K562 (cell line): ENCODE results near the gene PLEKHS1. TPM values are rescaled to one million over a fixed set of nuclear protein-coding genes. Genes with fewer than 3 reads are reported as not detected.

Experiments
- polyA plus RNA-seq, 8 experiments: library from polyadenylated mRNA; depleted of rRNA in 4 of 8; stranded (reverse) in 5 of 8; unstranded in 3 of 8; fragments of >200 nt; fragmentation: Nextera tagmentation in 2 of 8; fragmentation: Illumina TruSeq in 1 of 8; extraction: Ambion mirVana in 2 of 8; extraction: Trizol in 1 of 8; gene quantifications; 2 replicates each; pipeline versions ENCODE4 v1.2.1 to v1.2.3, GENCODE V29; 2011 to 2014; ENCODE audit warnings: inconsistent platforms in 1 of 8, missing spikeins in 1 of 8
- total RNA-seq, 7 experiments: library from RNA; depleted of rRNA in 6 of 7; stranded (reverse); fragments of >200 nt in 6 of 7; fragmentation: Illumina TruSeq in 2 of 7; extraction: Trizol in 2 of 7; gene quantifications; 2 replicates each; pipeline versions ENCODE4 v1.2.1 to v1.2.3, GENCODE V29; 2011 to 2021; ENCODE audit warnings: low replicate concordance in 1 of 7
- TF ChIP-seq, protein P1 (sequence below): fragments of 450-650 bp; IDR thresholded peaks from 2 replicates; pipeline ENCODE4 v1.6.1; 2016; ENCODE audit warnings: mild to moderate bottlenecking, moderate library complexity

Gene PLEKHS1
- total and polyA plus RNA-seq, 9 of the 15 experiments (the other 6 are each of a cell fraction or from before 2014, with no cell fraction given), result not detected

DNA sequence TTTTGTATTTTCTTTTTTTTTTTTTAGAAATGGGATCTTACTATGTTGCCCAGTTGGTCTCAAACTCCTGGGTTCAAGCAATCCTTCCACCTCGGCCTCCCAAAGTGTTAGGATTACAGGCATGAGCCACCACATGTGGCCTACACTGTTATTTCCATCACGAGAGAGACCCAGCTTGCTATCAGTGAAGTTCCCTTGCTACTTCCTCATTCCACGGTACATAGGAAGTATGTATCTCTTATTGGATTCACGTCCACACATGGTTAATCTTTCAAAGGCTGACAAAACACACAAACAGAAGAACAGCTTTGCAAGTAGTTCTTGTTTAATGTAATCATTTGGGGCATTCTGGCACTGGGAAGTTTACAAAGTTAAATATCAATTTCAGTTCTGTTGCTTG is 51.5 kb downstream of the PLEKHS1 start (continued):
- TF ChIP-seq, protein P1, sequence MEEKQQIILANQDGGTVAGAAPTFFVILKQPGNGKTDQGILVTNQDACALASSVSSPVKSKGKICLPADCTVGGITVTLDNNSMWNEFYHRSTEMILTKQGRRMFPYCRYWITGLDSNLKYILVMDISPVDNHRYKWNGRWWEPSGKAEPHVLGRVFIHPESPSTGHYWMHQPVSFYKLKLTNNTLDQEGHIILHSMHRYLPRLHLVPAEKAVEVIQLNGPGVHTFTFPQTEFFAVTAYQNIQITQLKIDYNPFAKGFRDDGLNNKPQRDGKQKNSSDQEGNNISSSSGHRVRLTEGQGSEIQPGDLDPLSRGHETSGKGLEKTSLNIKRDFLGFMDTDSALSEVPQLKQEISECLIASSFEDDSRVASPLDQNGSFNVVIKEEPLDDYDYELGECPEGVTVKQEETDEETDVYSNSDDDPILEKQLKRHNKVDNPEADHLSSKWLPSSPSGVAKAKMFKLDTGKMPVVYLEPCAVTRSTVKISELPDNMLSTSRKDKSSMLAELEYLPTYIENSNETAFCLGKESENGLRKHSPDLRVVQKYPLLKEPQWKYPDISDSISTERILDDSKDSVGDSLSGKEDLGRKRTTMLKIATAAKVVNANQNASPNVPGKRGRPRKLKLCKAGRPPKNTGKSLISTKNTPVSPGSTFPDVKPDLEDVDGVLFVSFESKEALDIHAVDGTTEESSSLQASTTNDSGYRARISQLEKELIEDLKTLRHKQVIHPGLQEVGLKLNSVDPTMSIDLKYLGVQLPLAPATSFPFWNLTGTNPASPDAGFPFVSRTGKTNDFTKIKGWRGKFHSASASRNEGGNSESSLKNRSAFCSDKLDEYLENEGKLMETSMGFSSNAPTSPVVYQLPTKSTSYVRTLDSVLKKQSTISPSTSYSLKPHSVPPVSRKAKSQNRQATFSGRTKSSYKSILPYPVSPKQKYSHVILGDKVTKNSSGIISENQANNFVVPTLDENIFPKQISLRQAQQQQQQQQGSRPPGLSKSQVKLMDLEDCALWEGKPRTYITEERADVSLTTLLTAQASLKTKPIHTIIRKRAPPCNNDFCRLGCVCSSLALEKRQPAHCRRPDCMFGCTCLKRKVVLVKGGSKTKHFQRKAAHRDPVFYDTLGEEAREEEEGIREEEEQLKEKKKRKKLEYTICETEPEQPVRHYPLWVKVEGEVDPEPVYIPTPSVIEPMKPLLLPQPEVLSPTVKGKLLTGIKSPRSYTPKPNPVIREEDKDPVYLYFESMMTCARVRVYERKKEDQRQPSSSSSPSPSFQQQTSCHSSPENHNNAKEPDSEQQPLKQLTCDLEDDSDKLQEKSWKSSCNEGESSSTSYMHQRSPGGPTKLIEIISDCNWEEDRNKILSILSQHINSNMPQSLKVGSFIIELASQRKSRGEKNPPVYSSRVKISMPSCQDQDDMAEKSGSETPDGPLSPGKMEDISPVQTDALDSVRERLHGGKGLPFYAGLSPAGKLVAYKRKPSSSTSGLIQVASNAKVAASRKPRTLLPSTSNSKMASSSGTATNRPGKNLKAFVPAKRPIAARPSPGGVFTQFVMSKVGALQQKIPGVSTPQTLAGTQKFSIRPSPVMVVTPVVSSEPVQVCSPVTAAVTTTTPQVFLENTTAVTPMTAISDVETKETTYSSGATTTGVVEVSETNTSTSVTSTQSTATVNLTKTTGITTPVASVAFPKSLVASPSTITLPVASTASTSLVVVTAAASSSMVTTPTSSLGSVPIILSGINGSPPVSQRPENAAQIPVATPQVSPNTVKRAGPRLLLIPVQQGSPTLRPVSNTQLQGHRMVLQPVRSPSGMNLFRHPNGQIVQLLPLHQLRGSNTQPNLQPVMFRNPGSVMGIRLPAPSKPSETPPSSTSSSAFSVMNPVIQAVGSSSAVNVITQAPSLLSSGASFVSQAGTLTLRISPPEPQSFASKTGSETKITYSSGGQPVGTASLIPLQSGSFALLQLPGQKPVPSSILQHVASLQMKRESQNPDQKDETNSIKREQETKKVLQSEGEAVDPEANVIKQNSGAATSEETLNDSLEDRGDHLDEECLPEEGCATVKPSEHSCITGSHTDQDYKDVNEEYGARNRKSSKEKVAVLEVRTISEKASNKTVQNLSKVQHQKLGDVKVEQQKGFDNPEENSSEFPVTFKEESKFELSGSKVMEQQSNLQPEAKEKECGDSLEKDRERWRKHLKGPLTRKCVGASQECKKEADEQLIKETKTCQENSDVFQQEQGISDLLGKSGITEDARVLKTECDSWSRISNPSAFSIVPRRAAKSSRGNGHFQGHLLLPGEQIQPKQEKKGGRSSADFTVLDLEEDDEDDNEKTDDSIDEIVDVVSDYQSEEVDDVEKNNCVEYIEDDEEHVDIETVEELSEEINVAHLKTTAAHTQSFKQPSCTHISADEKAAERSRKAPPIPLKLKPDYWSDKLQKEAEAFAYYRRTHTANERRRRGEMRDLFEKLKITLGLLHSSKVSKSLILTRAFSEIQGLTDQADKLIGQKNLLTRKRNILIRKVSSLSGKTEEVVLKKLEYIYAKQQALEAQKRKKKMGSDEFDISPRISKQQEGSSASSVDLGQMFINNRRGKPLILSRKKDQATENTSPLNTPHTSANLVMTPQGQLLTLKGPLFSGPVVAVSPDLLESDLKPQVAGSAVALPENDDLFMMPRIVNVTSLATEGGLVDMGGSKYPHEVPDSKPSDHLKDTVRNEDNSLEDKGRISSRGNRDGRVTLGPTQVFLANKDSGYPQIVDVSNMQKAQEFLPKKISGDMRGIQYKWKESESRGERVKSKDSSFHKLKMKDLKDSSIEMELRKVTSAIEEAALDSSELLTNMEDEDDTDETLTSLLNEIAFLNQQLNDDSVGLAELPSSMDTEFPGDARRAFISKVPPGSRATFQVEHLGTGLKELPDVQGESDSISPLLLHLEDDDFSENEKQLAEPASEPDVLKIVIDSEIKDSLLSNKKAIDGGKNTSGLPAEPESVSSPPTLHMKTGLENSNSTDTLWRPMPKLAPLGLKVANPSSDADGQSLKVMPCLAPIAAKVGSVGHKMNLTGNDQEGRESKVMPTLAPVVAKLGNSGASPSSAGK, result 0 out of 2 replicates have a peak, but pooled peaks have one; percentile 12
